ENCODE measurements around the gene KLLN.
"Not testable (repeated sequence)": the region's sequence is repeated elsewhere in the genome, so short reads cannot be mapped to it uniquely, and the experiment has no call there.

The KLLN gene

DNA sequence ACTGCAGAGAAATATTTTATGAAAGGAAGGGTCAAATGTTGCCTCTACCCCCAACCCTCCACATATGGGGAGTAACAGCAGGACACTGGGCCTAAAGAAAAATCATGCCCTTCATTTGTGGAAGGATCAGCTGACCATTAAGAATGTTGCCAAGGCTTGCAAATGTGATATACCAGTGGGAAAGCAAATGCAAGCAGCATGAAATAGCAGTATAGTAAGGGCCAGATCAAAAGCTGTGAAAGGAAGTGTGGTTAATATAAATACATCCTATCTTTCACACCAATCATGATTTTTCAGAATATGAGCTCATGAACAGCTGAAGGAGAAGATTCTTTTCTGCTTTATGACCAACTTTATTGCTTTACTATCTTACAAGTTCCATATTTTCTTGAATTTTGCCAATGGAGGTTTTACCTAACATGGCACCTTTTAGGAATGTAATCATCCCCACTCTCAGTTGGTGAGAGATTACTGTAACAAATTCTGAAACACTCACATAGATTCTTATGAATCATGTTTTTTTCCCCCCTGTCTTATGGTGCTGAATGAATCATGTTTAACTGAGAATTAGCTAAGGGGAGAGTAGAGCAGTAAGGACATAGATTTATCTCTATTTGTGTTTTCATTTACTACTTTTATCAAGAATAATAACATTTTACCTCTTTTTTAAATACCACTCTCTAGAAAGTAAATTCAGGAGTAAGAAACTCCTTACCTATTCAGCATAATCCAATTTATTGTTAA is 33.2 kb downstream of the KLLN start:
- TF ChIP-seq SPI1 (IDR thresholded peaks at IDR 0.05; ENCODE audit: borderline replicate concordance, low read depth), result no peak
- TF ChIP-seq, protein P1, sequence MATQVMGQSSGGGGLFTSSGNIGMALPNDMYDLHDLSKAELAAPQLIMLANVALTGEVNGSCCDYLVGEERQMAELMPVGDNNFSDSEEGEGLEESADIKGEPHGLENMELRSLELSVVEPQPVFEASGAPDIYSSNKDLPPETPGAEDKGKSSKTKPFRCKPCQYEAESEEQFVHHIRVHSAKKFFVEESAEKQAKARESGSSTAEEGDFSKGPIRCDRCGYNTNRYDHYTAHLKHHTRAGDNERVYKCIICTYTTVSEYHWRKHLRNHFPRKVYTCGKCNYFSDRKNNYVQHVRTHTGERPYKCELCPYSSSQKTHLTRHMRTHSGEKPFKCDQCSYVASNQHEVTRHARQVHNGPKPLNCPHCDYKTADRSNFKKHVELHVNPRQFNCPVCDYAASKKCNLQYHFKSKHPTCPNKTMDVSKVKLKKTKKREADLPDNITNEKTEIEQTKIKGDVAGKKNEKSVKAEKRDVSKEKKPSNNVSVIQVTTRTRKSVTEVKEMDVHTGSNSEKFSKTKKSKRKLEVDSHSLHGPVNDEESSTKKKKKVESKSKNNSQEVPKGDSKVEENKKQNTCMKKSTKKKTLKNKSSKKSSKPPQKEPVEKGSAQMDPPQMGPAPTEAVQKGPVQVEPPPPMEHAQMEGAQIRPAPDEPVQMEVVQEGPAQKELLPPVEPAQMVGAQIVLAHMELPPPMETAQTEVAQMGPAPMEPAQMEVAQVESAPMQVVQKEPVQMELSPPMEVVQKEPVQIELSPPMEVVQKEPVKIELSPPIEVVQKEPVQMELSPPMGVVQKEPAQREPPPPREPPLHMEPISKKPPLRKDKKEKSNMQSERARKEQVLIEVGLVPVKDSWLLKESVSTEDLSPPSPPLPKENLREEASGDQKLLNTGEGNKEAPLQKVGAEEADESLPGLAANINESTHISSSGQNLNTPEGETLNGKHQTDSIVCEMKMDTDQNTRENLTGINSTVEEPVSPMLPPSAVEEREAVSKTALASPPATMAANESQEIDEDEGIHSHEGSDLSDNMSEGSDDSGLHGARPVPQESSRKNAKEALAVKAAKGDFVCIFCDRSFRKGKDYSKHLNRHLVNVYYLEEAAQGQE (IDR thresholded peaks at IDR 0.05; ENCODE audit: insufficient replicate concordance, low read depth), result no peak
- no peak for TF ChIP-seq POLR2AphosphoS5 (IDR thresholded peaks at IDR 0.05; ENCODE audit: low read depth)
- TF ChIP-seq GABPA (IDR thresholded peaks at IDR 0.05; ENCODE audit: low read depth), result no peak
- TF ChIP-seq, protein P2, sequence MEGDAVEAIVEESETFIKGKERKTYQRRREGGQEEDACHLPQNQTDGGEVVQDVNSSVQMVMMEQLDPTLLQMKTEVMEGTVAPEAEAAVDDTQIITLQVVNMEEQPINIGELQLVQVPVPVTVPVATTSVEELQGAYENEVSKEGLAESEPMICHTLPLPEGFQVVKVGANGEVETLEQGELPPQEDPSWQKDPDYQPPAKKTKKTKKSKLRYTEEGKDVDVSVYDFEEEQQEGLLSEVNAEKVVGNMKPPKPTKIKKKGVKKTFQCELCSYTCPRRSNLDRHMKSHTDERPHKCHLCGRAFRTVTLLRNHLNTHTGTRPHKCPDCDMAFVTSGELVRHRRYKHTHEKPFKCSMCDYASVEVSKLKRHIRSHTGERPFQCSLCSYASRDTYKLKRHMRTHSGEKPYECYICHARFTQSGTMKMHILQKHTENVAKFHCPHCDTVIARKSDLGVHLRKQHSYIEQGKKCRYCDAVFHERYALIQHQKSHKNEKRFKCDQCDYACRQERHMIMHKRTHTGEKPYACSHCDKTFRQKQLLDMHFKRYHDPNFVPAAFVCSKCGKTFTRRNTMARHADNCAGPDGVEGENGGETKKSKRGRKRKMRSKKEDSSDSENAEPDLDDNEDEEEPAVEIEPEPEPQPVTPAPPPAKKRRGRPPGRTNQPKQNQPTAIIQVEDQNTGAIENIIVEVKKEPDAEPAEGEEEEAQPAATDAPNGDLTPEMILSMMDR (IDR thresholded peaks at IDR 0.05; ENCODE audit: insufficient read depth, low read length), result no peak
- Histone ChIP-seq H3K27me3 (ENCODE audit: insufficient read depth, poor library complexity, severe bottlenecking) (no peaks in the 10 kb centered on the region), H3K4me3 (replicated peaks; ENCODE audit: insufficient read depth, low read length) (no peak overlapping the region), H3K27ac (replicated peaks) (no peak overlapping the region)
- DNase-seq (ENCODE audit: low read depth in 1 of 2, low spot score in 1 of 2), result no peak

DNA sequence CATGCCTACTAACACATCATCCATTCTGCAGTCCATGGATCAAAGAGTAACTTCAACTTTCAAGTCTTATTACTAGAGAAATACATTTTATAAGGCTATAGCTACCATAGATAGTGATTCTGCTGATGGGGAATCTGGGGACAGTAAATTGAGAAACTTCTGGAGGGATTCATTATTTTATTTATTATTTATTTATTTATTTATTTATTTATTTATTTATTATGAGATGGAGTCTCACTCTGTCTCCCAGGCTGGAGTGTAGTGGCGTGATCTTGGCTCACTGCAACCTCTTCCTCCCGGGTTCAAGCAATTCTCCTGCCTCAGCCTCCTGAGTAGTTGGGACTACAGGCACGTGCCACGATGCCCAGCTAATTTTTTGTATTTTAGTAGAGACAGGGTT is 34.3 kb downstream of the KLLN start:
- DNase-seq (ENCODE audit: low read depth in 1 of 2, low spot score in 1 of 2), result not testable (repeated sequence)

DNA sequence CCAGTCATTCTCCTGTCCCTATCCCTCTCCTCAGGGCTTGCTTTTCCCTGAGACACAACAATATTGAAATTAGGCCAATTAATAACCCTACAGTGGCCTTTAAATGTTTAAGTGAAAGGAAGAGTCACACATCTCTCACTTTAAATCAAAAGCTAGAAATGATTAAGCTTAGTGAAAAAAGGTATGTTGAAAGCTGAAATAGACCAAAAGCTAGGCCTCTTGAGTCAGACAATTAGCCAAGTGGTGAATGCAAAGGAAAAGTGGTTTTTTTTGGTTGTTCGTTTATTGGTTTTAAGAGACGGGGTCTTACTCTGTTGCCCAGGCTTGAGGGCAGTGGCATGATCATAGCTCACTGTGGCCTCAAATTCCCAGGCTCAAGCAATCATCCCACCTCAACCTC is 35.7 kb downstream of the KLLN start:
- no peak for DNase-seq (ENCODE audit: low read depth in 1 of 2, low spot score in 1 of 2)
- TF ChIP-seq POLR2AphosphoS5 (IDR thresholded peaks at IDR 0.05; ENCODE audit: low read depth) (no peak), SPI1 (IDR thresholded peaks at IDR 0.05; ENCODE audit: borderline replicate concordance, low read depth) (no peak), GABPA (IDR thresholded peaks at IDR 0.05; ENCODE audit: low read depth) (no peak)
- TF ChIP-seq, protein P2 (IDR thresholded peaks at IDR 0.05; ENCODE audit: insufficient read depth, low read length), result no peak
- TF ChIP-seq, protein P1 (IDR thresholded peaks at IDR 0.05; ENCODE audit: insufficient replicate concordance, low read depth), result no peak
- no peak overlapping the region for H3K4me3 ChIP-seq (replicated peaks; ENCODE audit: insufficient read depth, low read length)
- H3K27me3 ChIP-seq (ENCODE audit: insufficient read depth, poor library complexity, severe bottlenecking), result no peaks in the 10 kb centered on the region
- no peak overlapping the region for H3K27ac ChIP-seq (replicated peaks)

More for the DNA sequence above, 34.3 kb downstream of the KLLN start:
- not testable (repeated sequence) for H3K4me3 ChIP-seq (replicated peaks; ENCODE audit: insufficient read depth, low read length); H3K27ac ChIP-seq (replicated peaks); H3K27me3 ChIP-seq (ENCODE audit: insufficient read depth, poor library complexity, severe bottlenecking)

DNA sequence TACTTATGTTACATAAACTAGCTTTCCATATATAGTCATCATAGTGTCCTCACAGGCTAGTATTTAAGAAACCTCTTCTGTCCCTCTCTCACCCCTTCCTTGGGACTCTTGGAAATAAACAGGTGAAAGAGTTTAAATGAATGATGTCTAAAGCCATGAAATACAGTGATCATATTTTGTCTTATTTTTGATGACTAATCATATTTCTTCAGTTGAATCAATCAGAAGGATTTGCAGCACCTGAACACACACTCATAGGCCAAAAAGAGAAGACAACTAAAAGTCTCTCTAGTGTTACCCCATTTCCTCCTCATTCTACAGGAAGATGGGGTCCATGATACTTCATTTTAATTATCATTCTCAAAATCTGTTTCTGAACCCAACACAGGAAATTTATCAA is 36.7 kb downstream of the KLLN start:
- DNase-seq (ENCODE audit: low read depth in 1 of 2, low spot score in 1 of 2), result no peak
- Histone ChIP-seq H3K27ac (replicated peaks) (no peak overlapping the region), H3K27me3 (ENCODE audit: insufficient read depth, poor library complexity, severe bottlenecking) (no peaks in the 10 kb centered on the region), H3K4me3 (replicated peaks; ENCODE audit: insufficient read depth, low read length) (no peak overlapping the region)
- TF ChIP-seq, protein P1 (IDR thresholded peaks at IDR 0.05; ENCODE audit: insufficient replicate concordance, low read depth), result no peak
